HG03097 (cell line): ENCODE measurements around the gene DOK5.

Experiments used
- ATAC-seq: cut with Tn5 transposase; IDR thresholded peaks from one replicate; pipeline ENCODE4 v1.9.1; 2021; ENCODE audit not compliant: unreplicated experiment, low FRiP score

DOK5 gene

GRCh38 chr20:54555150-54555549 lies 79.8 kb downstream of the DOK5 start:
- ATAC-seq = no peak

GRCh38 chr20:54556406-54556805 lies 81.0 kb downstream of the DOK5 start:
- ATAC-seq = no peak

GRCh38 chr20:54557806-54558590 lies 82.6 kb downstream of the DOK5 start:
- no peak for ATAC-seq

GRCh38 chr20:54559890-54560289 lies 84.5 kb downstream of the DOK5 start:
- ATAC-seq = no peak

GRCh38 chr20:54560357-54560756 lies 85.0 kb downstream of the DOK5 start:
- ATAC-seq = no peak

GRCh38 chr20:54565255-54565654 lies 89.9 kb downstream of the DOK5 start:
- no peak for ATAC-seq

GRCh38 chr20:54566031-54566688 lies 90.8 kb downstream of the DOK5 start:
- no peak for ATAC-seq

GRCh38 chr20:54570561-54570960 lies 95.2 kb downstream of the DOK5 start:
- no peak for ATAC-seq

- ATAC-seq = no peak
Observed at GRCh38 chr20:54572665-54573435, 97.5 kb downstream of the DOK5 start.

- no peak for ATAC-seq
Observed at GRCh38 chr20:54573838-54574237, 98.4 kb downstream of the DOK5 start.

GRCh38 chr20:54576518-54576917 lies 101.1 kb downstream of the DOK5 start:
- ATAC-seq = no peak

GRCh38 chr20:54577637-54578036 lies 102.2 kb downstream of the DOK5 start:
- ATAC-seq = no peak

- no peak for ATAC-seq
Observed at GRCh38 chr20:54585217-54585616, 109.8 kb downstream of the DOK5 start.

- no peak for ATAC-seq
Observed at GRCh38 chr20:54587408-54587807, 112.0 kb downstream of the DOK5 start.

GRCh38 chr20:54589402-54590030 lies 114.1 kb downstream of the DOK5 start:
- no peak for ATAC-seq

- no peak for ATAC-seq
Observed at GRCh38 chr20:54590856-54591255, 115.5 kb downstream of the DOK5 start.

GRCh38 chr20:54596651-54597050 lies 121.3 kb downstream of the DOK5 start:
- no peak for ATAC-seq

- no peak for ATAC-seq
Observed at GRCh38 chr20:54598352-54598751, 123.0 kb downstream of the DOK5 start.

GRCh38 chr20:54600634-54601033 lies 125.2 kb downstream of the DOK5 start:
- ATAC-seq = no peak

GRCh38 chr20:54601831-54602515 lies 126.6 kb downstream of the DOK5 start:
- ATAC-seq = no peak
